HG02588 (cell line): ENCODE results near the gene RPH3AL.
"Not testable (repeated sequence)": the region's sequence is repeated elsewhere in the genome, so short reads cannot be mapped to it uniquely, and the experiment has no call there.

Experiments used
- ATAC-seq: cut with Tn5 transposase; IDR thresholded peaks from one replicate; pipeline ENCODE4 v1.9.1; 2021; ENCODE audit warnings: mild to moderate bottlenecking, moderate library complexity; ENCODE audit not compliant: unreplicated experiment

RPH3AL gene

DNA sequence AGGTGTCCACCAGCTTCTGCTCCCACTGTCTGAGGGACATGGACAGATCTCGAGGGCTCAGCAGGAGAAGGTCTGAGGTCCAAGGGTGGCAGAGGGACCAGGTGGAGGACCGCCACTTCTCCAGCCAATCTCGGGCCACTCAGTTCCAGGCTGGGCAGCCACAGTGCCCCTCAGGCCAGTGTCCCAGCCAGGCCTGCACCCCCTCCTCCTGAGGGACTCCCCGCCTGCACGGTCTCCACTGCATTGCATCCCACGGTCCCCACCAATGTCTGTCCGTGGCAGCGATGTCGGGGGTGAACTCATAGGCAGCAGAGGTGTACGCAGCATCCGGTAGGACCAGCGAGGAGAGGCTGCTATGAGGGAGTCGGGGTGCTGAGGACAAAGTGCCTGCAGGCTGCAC lies 107.0 kb downstream of the RPH3AL start:
- no peak for ATAC-seq

DNA sequence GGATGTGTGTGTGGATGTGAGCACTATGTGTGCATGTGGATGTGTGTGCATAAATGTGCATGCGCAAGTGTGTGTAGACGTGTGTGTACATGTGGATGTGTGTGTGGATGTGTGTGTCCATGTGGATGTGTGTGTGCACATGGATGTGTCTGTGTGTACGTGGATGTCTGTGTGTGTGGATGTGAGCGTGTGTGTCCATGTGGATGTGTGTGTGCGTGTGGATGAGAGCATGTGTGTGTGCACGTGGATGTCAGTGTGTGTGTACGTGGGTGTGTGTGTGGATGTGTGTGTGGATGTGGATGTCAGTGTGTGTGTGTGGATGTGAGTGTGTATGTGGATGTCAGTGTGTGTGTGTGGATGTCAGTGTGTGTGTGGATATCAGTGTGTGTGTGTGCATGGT lies 107.6 kb downstream of the RPH3AL start:
- ATAC-seq = no peak

DNA sequence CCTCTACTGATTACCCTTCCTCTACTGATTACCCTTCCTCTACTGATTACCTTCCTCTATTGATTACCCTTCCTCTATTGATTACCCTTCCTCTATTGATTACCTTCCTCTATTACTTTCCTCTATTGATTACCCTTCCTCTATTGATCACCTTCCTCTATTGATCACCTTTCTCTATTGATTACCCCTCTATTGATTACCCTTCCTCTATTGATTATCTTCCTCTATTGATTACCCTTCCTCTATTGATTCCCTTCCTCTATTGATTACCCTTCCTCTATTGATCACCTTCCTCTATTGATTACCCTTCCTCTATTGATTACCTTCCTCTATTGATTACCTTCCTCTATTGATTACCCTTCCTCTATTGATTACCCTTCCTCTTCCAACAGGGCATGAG lies 108.7 kb downstream of the RPH3AL start:
- ATAC-seq = not testable (repeated sequence)

DNA sequence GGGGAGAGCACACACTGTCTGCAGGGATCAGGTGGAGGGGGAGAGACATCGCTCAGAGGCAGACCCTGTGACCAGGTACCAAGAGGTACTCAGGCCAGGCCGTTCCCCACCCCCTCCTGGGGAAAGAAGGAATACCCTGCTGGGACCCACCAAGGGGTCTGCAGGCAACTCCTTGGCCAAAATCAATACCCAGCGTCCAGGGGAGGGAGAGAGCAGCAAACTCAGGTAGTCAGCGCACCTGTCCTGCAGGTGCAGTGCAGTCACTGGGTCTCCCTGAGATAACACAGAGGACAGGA lies 113.7 kb downstream of the RPH3AL start:
- ATAC-seq = no peak

DNA sequence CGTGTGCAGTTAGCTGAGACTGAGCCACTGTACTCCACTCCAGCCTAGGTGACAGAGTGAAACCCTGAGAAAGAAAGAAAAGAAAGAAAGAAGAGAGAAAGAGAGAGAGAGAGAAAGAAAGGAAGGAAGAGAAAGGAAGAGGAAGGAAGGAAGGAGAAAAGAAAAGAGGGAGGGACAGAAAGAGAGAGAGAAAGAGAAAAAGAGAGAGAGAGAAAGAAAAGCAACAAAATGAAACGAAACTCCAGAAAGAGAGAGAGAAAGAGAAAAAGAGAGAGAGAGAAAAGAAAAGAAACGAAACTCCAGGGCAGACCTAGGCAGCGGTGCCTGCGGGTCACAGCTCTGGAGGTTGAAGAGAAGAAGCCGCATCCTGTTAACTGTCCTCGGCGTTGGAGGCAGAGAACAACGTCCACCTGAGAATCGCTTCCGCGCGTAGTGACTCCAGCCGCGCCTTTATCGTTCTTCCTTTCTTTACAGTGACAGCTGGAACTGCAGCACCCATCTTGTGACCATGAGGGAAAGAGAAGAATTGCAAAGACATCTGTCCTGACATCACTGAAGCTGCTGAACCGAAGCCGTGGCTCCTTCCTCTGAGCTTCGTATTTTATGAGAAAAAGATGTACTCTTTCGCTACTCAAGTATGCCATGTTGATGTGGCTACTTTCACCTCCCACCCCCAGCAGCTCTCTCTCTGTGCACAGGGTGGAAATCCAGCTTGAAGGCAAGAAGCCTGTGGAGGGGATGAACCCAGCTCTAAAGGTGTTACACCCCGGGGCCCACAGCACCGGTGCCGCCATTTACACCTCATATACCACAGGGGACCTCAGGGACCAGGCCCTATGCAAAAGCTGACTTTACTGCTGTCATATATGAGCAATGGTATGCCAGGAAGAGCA lies 114.3 kb downstream of the RPH3AL start:
- no peak for ATAC-seq

DNA sequence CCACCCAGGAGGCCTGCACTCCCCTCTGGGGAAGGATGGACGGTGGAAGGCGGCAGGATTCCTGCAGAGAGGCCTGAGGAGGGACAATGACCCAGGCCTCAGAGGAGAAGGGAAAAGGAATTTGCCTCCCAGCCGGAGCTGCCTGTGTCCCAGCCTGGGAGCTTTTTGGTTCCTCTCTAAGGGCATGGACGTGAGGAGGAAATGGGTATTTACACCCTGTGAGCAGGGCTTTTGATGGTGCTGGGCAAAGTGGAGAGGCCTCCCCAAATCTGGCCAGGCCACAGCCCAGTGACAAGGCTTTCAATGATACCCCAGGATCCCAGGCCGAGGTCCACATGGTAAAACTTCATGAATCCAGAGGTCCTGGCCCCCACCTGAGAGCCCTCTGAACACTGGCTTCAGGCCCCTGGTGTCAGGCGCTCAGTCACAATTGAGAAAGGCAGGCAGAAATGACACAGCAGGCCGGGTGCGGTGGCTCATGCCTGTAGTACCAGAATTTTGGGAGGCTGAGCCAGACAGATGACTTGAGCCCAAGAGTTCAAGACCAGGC lies 115.1 kb downstream of the RPH3AL start:
- ATAC-seq = no peak

DNA sequence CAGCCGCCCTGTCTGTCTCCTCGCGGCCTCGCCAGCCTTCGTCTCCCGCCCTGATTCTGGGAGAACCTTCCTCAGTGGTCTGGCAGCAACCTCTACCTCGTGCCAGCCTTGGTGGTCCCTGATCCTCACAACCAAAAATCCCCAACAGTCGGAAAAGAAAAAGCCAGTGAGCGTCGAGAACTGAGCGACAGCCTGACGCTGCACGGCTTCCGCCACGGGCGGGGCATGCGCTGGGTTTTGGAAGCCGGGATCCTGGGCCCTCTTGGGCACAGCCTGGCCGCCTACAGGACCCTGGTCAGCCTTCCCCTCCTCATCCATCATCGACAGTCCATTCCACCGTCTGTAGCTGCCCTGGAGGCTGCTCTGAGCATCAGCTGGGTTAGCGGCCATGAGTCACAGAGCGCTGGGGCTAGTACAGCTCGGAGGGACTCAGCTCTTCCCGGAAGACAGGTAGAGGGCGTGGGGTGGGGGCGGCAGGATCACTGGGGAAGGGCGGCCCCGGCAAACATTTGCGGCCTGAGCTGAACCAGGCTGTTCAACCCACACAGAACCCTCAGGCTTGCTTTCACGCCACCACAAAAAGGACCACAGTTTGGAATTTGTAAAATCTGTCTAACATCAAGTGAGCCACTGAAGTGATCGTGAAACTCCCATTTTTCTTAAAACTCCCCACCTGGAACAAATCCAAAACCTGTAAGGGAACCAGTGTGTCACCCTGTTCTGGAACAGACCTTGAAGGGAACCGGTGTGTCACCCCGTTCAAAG lies 115.8 kb downstream of the RPH3AL start:
- ATAC-seq = no peak

DNA sequence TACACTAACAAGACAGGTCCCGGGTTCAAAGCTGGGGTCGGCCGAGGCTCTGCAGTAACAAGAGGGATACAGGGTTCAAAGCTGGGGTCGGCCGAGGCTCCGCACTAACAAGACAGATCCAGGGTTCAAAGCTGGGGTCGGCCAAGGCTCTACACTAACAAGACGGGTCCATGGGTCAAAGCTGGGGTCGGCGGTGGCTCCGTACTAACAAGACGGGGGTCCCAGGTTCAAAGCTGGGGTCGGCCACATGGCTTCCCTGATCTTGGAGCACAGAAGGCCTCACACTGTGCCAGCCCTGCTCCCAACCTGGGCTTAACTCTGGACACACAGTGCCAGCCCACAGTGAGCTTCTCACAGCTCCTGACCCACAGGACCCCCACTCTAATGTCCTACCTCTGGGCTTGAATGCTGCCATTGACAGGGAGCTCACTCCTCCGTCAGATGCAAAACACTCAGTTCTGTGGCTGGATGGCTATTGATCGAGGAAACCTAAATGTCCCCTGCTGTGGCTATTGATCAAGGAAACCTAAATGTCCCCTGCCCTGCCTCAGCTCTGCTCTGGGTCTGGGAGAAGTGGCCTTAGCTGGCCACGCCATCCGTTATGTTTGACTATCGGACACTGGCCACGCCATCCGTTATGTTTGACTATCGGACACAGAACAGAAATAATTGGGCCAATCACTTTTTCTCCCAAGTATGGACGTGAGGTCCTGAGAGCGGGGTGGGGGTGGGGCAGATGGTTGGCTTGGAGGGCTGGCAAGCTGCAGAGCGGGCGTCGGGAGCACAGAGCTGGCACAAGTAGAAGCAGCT lies 116.6 kb downstream of the RPH3AL start:
- no peak for ATAC-seq

DNA sequence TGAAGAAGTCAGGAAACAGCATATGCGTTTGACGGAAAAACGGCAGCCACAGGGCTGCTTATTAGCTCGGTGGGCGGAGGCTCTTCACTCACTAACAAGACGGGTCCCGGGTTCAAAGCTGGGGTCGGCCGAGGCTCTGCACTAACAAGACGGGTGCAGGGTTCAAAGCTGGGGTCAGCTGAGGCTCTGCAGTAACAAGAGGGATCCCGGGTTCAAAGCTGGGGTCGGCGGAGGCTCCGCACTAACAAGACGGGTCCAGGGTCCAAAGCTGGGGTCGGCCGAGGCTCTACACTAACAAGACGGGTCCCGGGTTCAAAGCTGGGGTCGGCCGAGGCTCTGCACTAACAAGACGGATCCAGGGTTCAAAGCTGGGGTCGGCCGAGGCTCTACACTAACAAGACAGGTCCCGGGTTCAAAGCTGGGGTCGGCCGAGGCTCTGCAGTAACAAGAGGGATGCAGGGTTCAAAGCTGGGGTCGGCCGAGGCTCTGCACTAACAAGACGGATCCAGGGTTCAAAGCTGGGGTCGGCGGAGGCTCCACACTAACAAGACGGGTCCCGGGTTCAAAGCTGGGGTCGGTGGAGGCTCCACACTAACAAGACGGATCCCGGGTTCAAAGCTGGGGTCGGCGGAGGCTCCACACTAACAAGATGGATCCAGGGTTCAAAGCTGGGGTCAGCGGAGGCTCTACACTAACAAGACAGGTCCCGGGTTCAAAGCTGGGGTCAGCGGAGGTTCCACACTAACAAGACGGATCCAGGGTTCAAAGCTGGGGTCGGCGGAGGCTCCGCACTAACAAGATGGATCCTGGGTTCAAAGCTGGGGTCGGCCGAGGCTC lies 117.4 kb downstream of the RPH3AL start:
- ATAC-seq = not testable (repeated sequence)

DNA sequence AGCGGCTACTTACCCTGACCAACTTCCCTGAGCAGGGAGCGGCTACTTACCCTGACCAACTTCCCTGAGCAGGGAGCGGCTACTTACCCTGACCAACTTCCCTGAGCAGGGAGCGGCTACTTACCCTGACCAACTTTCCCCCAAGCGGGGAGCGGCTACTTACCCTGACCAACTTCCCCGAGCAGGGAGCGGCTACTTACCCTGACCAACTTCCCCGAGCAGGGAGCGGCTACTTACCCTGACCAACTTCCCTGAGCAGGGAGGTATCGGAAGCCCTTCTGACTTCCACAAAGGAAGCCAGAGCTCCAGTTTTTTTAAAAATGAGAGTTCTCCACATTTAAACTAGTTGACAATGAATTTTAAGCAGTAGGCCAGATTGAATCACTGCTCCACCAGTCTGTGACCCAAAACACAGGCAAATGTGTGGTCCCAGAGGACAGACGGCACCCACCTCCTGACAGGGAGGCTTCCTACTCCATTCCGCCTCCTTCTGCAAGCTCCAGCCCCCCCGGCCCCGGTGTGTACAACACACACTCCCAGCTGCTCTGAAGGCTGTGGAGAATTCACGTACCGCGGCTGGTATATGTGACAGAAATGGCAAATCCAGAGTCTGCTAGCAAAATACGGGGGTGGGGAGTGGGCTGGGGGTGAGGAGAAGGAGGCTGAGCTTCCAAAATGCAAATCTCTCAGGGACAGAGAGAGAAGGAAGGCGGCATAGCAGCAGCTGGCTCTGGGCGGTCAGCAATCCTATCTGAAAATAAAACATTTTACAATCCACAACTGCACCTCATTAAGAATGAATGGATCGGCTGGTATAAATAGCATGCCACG lies 118.2 kb downstream of the RPH3AL start:
- ATAC-seq = not testable (repeated sequence)

DNA sequence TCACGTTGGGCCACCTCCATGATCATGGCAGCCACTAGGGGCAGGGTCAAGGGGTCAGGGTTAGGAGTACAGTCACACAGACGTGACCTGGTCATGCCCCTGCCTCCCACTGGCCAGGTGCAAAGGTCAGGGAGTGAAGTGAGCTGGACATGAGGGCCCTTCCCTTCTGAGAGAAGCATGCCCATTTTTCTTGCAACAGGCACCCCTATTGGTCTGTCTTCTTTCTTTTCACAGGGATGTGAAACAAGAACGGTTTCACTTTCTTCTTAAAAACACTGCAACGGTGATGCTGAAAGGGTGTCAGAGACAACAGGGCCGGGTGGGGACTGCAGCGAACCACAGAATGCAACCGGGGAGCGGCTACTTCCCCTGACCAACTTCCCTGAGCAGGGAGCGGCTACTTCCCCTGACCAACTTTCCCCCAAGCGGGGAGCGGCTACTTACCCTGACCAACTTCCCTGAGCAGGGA lies 119.1 kb downstream of the RPH3AL start:
- no peak for ATAC-seq

DNA sequence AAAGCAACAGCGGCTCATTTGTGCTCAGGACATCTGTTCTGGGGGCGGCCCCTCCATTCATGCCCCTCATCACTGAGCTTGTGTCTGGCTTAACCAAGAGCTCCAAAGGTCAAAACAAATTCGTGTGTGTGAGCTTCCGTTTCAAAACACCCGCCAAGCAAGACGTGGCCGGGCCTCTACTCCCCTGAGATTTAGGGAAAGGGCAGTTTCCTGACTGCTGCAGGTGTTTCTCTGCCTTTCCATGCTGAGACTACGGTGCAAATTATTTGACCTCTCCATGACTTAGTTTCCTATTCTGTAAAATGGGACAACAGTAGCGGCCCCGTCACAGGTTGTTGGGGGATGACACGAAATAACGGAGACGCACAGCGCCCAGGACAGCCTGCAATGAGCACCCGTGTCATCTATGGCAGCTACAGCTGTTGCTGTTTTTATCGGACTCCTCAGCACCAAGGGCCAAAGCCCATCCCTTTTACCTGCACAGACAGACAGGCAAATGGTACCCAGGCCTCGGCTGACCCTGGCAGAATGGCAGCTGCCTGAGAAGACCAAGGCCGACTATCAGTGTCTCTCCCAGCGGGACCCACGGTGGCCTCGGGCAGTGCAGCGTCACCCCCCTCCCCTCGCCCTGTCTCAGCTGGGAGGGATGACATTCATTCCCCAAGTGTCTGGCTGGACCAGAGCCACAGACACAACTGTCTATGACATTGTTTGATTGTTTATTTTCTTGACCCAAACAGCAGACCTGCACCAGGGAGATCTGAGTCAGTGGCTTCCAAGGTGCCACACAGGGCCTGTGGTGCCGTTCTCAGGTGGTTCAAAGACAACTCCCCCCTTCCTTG lies 120.4 kb downstream of the RPH3AL start:
- no peak for ATAC-seq

DNA sequence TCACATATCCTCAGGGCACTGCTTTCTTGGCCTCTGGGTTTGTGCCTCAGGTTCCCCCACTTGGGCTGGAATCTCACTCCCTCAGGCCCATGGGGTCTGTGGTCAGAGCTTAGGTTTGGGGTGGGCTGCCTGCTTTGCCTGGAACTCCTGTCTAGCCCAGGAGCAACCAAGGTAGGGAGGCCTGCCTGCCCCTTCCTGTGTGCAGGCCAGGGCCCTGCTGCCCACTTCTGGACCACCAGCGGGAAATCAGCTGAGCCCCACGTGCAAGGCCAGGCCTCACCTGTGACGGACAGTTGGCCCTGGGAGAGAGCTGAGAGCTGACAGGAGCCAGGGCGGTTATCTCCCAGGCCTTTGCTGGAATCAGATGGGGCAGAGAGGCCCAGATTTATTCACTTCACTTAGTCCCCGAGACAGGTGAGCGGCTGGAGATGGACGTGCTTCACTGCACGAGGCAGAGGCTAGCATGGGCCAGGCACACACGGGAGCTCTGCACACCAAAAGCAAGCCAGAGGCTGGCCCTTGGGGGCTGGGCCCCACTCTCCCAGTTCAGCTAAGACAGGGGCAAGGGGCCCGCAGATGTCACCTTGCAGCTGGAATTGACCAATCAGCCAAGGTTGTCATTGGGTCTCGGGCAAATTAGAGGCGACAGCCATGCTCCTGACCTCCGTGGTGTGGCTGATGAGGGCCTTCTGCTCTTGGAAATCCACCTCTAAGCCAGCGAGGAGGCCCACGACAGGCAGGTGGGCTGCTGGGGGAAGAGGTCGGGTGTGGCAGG lies 121.2 kb downstream of the RPH3AL start:
- ATAC-seq = no peak

DNA sequence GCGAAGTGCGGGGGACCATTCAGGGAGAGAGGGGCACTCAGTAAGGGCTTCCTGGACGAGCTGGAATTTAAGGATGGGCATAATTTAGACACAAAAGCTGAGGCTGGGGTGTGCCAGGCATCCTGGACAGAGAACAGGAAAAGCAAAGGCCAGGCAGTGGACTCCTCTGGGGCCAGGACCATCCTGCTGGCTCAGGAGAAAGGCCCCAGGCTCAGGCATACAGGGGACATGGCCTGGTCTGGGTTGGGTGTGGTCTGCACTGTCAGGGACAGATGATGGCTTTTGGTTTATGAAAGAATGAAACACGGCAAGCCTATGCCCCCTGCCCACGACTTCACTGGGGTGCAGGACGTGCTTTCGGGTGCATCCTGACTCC lies 122.2 kb downstream of the RPH3AL start:
- no peak for ATAC-seq

DNA sequence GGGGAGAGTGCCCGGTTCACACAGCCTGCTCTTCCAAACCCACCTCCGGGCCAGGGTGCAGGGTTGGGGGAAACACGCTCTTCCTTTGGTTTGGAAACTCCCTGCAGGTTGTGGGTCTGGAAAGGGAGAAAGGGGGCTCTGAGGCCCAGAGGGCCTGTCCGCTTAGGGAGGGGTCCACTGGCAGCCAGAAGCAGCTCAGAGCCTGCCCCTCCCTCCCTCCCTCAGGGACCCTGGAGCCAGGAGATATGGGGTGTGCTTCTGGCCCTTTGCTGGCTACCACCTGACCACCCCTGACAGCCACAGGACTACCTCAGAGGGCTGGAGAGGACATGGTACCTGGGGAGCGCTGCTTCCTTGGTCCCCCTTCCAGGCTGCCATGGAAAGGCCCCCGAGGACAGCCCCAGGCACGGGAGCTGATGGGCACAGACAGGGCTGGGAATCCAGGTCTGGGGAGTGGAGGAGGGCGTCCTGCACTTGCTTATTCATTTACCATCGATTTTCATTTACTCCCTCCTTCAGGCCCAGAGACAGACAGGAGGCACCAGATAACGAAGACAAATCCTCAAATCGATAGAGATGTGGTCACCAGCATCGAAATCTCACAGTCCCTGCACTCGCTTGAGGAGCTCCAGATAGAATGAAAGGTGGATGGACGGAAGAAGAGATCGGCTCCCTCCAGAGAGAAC lies 122.8 kb downstream of the RPH3AL start:
- no peak for ATAC-seq

DNA sequence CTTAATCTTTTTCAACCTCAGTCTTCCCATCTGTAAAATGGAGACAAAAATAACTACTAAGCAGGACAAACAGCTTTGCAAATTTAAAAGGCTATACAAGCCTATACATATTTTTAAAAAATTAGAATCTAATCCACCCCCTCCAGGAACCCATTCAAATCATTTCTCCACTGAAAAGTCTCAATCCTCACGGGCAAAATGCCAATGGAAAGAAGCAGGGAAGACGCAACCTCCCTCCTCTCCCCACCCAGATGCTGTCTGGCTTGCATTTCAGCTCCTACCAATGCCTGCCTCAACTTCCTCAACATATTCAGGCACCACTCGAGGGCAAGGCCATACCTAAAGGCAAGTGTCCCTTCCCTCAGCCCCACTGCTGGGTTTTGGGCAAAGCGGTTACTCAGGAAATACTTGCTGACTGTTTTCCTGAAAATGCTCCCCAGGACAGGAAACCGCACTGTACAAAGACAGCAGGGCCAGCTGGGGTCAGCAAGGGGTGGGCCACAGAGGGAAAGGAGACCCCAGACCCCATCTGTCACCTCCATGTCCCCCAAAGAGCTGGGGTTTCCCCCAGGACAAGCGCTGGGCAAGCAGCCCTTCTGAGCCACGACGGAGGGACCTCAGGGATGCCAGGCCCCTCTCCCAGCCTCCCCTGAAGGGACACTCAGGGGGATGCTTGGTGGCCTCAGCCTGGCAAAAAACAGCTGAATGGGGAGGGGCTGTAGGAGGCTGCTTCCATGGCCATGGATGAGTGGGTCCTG lies 123.5 kb downstream of the RPH3AL start:
- no peak for ATAC-seq
